D721Med (cell line): ENCODE results near the gene TGM2.

Source experiments
- DNase-seq: peaks from one replicate; pipeline ENCODE4 v3.0.0; 2011; ENCODE audit warnings: low spot score; ENCODE audit not compliant: insufficient read length
- FAIRE-seq: peaks from 2 replicates; lab custom pipeline; 2011; peaks lifted over from hg19 to GRCh38; lab: Jason Lieb, UNC
- TF ChIP-seq, protein P1 (sequence below): IDR thresholded peaks from 2 replicates; pipeline ENCODE4 v1.5.1; 2012; ENCODE audit warnings: mild to moderate bottlenecking, control low read depth; ENCODE audit not compliant: insufficient read depth; ENCODE audit errors: missing control alignments

TGM2 gene

DNA sequence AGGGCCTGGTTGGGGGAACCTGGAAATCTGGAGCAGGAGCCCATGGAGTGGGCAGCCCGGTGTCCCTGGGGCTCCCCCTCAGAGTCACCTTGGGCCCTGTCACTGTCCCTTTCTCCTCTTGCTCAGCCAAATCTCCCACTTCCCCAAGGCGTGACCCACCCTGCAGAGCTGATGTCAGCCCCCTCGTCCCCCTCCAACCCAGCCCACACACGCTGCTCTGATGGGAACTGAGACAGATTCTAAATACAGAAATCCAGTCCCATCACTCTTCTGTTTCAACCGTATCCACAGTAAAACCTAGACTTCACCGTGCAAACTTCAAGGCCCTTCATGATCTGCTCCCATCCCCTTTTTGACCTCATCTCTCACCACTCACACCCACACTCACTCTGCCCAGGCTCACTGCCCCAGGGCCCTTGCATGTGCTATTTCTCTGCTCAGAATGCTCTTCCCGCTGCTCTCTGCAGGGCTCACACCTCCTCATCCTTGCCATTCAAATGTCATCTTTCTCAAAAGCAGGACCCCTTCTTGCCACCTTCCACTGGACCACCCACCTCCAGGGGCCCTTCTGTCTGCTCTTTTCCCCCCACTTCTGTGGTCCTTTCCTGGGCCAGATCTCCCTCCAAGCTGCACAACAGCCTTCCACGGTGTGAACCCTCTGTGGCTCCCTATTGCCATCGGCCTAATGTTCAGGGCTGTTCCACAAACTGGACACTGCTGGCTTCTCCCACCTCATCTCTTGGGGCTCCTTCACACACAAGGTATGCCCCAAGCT lies 16.6 kb downstream of the TGM2 start:
- FAIRE-seq (no peak), DNase-seq (no peak)
- TF ChIP-seq, protein P1, sequence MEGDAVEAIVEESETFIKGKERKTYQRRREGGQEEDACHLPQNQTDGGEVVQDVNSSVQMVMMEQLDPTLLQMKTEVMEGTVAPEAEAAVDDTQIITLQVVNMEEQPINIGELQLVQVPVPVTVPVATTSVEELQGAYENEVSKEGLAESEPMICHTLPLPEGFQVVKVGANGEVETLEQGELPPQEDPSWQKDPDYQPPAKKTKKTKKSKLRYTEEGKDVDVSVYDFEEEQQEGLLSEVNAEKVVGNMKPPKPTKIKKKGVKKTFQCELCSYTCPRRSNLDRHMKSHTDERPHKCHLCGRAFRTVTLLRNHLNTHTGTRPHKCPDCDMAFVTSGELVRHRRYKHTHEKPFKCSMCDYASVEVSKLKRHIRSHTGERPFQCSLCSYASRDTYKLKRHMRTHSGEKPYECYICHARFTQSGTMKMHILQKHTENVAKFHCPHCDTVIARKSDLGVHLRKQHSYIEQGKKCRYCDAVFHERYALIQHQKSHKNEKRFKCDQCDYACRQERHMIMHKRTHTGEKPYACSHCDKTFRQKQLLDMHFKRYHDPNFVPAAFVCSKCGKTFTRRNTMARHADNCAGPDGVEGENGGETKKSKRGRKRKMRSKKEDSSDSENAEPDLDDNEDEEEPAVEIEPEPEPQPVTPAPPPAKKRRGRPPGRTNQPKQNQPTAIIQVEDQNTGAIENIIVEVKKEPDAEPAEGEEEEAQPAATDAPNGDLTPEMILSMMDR = no peak

DNA sequence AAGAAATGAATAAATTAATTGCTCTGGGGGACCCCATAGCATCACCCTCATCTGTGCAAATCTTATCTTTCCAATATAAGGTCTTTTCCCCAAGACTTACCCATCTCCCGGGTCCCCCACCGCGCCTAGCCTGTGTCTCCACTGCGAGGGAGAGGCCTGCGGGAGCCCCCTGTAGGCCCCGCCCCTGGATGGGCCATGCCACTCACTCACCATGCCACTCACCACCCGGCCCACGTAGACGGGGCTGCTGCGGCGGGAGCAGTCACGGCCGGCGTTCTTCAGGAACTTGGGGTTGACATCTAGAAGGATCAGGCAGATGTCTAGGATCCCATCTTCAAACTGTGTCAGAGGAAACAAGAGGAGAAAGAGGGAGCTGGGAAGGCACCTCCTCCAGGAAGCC lies 17.3 kb downstream of the TGM2 start:
- FAIRE-seq = no peak
- DNase-seq = no peak
- TF ChIP-seq, protein P1 = no peak

DNA sequence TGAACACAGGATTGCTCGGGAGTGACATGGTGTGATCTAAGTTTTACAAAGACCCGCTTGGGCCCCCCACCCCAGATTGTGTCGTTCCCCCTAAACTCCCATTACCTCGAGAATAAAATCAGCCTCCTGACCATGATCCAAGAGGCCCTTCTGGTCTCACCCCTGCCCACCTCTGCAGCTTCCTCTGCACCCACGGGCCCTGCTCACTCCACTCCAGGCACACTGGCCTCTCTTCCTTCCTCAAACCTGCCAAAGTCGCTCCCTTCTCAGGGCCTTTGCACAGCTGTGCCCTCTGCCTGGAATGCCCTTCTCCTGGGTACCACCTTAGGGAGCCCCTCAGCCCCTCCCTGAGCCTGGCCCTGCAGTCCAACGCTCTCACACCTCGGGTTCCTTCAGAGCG lies 17.9 kb downstream of the TGM2 start:
- no peak for FAIRE-seq
- DNase-seq = no peak
- TF ChIP-seq, protein P1 = no peak

DNA sequence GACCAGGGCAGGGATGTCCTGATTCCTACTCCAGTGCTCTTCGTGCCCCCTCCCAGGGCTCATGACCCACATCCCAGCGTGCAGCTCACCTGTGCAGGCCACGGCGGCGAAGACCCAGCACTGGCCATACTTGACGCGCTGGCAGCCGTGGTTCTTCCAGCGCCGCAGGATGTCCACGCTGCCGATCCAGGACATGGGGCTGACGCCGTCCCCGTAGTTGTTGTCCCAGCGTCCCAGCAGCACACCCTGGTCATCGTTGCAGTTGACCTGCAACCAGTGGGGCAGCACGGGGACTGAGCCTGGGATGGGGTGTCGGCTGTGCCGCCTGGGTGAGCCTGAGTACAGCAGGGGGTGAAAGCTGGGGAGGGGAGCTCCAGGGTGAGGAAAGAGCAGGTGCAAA lies 18.4 kb downstream of the TGM2 start:
- FAIRE-seq = no peak

DNA sequence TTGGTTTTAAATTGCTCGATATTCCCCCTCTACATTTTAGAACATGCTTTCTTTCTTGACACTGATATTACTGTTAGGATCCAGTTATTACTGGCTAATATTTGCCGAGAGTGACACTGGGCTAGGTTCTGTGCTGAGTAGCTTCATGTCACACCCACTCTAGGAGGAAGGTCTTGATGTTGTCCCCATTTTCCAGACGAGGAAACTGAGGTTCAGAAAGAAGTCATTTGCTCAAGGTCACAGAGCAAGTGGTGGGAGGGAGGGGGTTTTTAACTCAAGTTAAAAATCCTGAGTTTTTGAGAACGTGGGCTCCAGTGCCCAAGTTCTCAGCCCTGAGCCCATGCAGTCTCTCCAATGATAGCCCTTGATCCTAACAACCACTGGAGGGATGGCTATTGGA lies 18.9 kb downstream of the TGM2 start:
- TF ChIP-seq, protein P1 = no peak
- FAIRE-seq (no peak), DNase-seq (no peak)

More for the DNA sequence above, 18.4 kb downstream of the TGM2 start:
- TF ChIP-seq, protein P1 = no peak
- DNase-seq = no peak

DNA sequence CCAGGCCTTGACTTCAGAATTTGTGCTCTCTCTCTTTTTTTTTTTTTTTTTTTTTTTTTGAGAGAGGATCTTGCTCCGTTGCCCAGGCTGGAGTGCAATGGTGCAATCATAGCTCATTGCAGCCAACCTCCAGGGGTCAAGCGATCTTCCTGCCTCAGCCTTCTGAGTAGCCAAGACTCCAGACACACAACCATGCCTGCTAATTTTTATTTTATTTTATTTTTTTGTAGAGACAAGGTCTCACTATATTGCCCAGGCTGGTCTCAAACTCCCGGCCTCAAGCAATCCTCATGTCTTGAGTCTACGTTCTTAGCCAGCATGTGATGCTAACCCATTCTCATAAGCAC lies 19.4 kb downstream of the TGM2 start:
- TF ChIP-seq, protein P1 = no peak
- DNase-seq (no peak), FAIRE-seq (no peak)

DNA sequence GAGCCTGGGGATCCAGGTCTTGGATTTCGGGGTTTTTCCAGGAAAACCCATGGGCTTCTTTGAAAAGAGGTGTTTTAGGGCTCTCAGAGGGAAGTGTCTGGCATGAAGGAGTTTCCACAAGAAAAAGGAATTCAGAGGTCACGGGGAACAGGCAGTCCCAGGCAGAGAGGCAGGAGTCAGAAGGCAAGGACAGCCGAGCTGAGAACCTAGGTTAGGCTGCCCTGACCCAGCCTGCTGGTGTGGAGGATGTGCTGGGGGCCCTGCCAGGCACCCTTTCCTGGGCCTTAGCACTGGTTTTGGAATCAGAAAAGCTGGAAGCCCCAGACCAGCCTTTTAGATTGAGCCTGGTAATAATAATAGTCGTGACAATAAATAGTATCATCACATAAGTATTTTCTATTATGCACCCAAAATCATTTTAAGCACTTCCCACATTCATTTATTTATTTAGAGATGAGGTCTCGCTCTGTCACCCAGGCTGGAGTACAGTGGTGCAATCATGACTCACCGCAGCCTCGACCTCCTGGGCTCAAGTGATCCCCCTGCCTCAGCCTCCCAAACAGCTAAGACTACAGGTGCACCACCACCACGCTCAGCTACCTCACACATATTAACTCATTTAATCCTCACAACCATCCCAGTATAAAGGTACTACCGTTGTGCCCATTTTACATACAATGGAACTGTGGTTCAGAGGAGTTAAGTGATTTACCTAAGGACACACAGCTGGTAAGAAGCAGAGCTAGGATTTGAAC lies 19.9 kb downstream of the TGM2 start:
- TF ChIP-seq, protein P1 = no peak
- DNase-seq = no peak
- no peak for FAIRE-seq
